Kidney glomerular epithelial cell (primary cell): Measurements from ENCODE around the gene ZDHHC5.

Experiments
- DNase-seq: peaks from one replicate; lab custom pipeline; 2025; lab: John Stamatoyannopoulos, UW

The ZDHHC5 gene, protein sequence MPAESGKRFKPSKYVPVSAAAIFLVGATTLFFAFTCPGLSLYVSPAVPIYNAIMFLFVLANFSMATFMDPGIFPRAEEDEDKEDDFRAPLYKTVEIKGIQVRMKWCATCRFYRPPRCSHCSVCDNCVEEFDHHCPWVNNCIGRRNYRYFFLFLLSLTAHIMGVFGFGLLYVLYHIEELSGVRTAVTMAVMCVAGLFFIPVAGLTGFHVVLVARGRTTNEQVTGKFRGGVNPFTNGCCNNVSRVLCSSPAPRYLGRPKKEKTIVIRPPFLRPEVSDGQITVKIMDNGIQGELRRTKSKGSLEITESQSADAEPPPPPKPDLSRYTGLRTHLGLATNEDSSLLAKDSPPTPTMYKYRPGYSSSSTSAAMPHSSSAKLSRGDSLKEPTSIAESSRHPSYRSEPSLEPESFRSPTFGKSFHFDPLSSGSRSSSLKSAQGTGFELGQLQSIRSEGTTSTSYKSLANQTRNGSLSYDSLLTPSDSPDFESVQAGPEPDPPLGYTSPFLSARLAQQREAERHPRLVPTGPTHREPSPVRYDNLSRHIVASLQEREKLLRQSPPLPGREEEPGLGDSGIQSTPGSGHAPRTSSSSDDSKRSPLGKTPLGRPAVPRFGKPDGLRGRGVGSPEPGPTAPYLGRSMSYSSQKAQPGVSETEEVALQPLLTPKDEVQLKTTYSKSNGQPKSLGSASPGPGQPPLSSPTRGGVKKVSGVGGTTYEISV

DNA sequence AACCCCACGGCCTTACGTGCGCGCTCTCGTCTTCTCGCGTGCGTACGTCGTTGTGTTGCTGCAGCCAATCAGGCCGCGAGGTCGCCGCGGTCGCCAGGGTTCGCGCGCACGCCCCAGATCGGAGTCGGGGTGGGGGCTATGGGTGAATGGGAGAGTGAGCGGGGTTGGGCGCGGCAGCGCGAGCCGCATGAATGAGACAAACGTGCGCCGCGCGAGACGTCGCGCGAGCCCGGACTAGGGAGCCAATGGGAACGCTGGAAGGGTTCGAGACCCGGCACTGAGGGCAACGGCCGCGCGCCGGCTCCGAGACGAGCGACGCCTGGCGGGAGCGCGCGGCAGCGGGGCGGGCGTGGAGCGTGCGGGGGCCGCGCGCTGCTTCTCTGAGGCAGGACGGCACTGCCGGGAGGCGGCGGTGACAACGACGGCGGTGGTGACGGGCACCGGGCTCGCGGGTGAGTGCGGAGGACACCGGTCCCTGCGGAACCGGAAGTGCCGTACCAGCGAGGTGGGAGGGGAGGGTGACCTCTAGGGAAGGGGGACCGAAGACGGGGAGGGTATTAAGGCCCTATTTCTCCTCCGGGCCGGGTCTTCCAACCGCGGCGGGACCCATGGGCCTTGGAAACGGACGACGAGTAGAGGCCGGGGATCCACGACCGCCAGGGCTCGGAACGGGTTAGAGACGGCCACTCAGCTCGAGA, at the start of gene ZDHHC5:
ZDHHC5 (plus strand) TSS at position 379 of the 698 bp plus-strand sequence. CDS start 4,977 bp downstream, outside the sequence.
- DNase-seq: peak; percentile 99

DNA sequence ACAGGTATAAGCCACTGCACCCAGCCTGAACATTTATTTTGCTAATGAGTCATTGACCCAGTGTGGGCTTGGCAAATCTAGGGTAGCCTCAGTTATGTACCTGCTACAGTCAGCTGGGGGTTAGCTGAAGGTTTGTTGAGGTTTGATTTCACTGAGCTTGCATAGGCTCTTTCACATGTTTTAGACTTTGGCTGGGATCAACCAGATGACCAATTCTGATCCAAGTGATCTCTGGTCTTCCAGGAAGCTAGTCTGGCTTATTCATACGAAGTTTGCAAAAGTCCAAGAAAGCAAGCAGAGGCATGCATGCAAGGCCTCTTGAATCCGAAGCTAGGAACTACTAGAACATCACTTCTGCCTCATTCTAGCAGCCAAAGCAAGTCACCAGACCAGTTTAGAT, 49.5 kb upstream of the ZDHHC5 start:
- DNase-seq: no peak

DNA sequence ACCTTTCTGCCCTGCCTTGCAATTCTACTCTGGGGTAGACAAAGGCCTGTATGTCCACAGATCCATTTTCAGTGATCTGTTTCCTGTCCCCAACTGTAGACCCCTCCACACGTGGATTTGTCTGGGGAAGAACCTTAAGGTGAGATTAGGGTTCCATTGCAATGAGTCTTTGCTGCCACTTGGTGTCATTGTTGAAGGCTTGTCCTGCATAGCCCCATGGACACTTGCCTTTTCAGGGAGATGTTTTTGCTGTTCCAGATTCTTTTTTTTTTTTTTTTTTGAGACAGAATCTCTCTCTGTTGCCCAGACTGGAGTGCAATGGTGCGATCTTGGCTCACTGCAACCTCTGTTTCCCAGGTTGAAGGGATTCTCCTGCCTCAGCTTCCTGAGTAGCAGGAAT, 48.6 kb upstream of the ZDHHC5 start:
- DNase-seq: no peak

DNA sequence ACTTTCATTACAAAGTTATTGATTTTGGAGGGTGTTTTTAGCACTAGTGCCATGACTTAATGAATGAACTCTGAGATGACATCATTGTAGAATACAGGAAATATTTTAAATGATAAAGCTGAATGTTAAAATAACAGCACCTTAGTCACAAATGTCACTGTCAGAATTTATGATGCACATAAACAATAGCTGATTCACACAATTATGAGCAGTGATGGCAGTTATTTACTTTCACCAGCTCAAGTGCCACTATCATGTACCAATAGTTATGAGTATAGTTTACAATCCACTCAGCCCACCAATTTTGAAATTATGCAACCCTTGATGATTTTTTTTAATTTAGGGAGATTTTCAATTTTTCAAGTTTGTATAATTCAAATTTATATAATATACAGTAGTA, 47.4 kb upstream of the ZDHHC5 start:
- DNase-seq: no peak

DNA sequence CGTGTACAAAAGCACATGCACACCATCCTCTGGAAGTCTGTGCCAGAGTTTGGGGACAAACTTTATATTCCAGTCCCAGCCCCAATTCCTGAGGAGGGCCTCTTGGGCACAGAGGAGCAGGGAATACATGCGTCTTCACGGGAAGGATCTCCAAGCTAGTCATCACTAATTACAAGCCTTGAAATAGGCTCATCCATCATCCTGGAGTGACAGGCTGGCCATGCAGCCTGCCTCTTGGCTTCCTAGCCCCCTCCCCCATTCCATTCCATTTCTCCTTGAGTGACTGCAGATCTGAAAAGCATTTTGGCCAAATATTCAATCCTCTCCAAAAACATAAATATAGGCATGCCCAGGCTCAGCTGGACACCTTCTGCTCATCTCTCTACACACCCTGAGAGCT, 45.7 kb upstream of the ZDHHC5 start:
- no peak for DNase-seq

DNA sequence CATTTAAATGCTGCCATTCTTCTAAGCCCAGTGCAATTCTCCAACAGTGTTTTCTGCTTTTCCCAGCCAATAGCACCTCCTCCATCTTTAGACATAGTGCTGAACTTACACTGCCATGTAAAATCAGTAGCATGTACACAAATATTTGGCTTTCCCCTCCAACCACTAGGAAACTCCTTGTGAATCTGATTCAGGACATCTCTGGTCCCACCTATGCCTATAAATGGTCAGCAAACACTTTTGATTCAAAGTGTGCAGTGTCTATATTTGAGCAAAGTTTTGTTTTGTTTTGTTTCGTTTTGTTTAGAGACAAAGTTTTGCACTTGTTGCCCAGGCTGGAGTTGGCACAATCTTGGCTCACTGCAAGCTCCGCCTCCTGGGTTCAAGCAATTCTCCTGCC, 43.0 kb upstream of the ZDHHC5 start:
- no peak for DNase-seq

DNA sequence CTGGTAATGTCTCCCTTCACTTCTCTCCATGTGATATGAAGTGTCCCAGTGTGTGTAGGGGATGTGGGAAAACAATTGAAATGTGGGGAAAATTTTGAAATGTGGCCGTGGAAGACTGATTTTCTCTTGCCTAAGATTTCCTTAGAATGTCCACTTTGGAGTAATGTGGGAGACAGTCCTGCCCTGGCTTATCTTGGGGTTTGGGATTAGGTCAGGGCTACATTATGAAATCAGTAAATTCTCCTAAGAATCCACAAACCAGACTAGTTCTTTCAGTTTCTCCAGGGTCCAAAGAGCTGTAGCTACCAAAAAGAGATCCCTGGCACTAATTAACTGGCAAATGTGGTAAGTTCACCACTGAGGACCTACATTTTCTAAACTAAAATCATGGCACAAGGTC, 41.0 kb upstream of the ZDHHC5 start:
- DNase-seq: no peak

DNA sequence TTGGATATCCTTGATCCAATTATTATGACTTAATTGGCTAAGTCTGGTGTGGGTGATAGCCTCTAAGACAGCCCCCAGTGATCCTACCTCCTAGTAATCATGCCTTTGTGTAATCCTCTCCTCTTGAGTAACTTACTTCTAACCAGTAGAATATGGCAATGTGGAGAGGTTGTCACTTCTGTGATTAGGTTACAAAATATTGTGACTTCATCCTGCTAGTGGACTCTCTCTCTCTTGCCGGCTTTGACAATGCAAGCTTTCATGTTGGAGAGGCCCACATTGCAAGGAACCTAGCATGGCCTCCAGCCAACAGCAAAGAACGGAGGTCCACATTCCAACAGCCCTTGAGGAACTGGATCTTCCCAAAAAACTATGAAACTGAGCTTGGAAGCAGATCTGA, 37.7 kb upstream of the ZDHHC5 start:
- DNase-seq: no peak

DNA sequence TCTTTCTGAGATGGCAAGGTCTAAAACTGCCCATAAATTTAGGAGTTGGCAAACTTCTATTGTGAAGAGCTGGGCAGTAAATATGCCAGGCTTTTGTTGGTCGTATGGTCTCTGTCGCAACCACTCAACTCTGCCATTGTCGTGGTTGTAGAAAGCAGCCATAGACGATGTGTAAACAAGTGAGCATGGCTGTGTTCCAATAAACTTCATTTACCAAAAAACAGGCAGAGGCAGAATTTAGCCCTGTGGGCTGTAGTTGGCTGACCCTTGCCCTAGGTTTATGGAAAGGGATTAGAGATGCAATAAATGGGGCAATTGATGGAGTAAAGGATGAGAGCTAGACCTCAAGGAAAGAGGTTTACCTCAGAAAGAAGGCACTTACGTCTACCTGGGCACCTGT, 35.8 kb upstream of the ZDHHC5 start:
- no peak for DNase-seq

DNA sequence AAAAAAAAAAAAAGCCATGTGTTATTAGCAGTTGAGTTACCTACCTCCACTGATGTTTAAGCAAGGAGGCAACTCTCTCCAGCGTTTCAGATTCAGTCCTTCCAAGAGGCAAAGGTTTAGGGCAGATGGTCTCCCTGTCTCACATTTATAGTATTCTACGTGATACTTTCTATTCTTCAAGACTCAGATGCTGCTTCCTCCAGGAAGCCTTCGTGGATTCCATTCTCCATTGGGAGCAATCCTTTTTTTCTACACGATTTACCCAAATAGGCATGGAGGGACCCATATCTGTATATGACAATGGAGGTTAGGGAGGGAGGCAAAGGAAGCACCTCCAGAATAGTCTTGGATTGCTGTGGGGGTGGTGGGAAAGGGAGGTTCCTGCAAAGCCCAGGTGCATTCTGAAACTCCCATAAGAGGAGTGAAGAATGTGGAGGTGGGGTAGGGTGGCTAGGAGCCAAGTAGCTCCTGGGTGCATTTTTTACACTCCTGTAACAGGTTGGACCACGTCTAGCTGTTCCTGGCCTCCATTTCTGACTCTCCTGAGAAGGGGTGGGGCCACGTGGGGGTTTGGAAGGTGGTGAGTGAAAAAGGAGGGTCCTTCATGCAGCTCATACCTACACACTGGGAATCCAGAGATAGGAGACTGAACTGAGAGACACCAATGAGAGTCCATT, 34.4 kb upstream of the ZDHHC5 start:
- DNase-seq: no peak

DNA sequence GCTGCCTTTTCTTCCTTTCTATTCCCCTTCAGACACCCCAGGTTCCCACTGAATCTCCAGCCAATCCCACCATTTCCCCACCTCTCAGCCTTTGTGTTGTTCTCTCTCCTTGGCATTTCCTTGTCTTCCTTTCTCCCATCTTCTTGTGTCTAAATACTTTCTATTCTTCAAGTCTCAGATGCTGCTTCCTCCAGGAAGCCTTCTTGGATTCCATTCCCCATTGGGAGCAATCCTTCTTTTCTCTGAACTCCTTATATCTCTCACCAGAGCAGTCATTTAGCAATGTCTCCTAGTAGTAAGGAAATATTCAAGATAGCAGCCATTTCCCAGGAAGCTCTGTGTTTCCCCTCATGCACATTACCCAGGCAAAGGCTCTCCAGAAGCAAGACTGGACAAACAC, 33.6 kb upstream of the ZDHHC5 start:
- no peak for DNase-seq

DNA sequence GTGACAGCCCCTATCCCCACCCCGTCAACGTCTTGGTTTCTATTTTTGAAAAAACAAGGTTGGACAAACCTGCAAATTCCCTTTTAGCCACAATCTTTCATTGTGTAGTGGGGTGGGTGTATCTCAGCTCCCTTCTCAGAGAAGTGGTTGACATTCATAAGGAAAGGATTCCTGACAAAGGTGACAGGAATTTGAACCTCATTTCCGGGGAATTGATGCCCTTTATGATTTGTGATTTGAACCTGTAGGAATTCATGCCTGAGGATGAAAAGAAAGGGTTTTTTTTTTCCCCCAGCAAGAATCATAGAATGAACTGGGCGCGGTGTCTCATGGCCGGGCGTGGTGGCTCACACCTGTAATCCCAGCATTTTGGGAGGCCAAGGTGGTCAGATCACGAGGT, 32.7 kb upstream of the ZDHHC5 start:
- no peak for DNase-seq

DNA sequence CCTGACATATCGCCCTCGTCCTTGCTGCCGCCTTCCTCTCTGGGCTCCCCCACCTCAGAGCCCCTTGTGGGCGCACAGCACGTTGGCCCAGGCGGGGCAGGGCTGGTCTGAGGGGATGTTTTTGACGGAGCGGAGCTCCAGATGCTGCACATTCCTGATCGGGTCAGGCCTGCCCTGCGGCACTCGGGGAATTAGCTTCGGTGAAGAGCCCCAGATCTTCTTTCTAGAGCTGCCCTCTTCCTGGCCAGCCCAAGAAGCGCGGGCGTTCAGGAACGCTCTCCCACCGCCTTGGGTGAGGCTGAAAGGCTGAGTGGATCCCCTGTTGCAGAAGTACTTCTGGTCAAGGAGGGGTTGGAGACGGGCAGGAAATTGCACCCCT, 30.3 kb upstream of the ZDHHC5 start:
- no peak for DNase-seq

DNA sequence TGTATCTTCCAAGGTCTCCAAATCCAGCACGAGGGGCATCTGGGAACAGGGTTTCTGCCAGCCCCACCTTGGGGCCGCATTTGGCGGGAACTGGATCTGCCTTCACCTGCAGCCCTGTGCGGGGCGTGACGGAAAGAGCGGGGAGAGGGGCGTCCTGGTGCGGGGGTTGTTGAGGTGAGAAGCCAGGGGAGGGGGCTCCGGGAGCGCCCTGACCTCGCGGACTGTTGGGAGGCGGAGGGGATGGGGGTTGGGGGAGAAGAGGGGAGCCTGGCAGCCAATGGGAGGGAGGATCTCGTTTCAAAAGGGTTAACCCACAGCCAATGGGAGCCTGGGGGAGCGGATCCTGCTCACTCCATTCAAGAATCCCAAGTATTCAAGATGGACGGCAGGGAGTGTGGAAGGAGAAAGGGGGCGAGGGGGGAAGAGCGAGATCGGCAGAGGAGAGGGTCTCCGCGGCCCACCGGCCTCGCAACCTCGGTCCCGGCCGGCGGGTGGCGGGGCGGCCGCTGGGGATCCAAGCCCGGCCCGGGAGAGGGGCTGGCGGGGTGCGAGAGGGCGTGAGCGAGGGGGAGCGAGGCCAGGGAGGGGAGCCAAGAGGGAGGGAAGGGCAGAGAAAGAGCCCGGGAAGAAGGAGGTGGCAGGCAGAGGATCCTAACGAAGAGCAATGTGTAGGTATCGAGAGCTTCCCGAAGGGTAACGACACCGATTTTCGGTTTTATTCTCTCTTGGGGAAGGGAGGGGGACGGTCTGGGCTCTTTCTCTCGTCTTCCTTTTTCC, 29.7 kb upstream of the ZDHHC5 start:
- peak; percentile 77 for DNase-seq

DNA sequence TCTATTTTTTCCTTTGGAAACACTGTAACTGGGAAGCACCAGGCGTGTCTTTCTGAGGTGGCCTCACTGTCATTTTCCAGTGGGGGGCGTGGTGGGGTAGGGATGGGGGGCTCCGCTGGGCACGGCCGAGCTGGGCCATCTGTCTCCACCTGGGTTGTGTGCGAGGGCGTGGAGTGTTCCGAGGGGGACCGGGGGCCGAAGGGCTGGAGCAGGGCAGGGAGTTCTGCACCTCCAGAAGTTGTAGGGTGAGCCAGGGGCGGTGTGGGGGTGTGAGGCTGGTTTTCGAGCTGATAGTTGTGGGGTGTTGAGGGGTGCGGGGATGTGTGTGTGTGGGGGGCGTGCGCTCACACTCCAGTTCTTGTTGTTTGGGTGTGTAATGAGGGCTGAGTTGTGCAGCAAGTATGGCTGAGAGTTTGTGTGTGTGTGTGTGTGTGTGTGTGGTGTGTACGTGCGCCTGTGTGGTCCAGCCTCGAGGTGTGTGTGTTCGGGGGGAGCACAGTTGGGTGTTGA, 29.0 kb upstream of the ZDHHC5 start:
- DNase-seq: no peak

DNA sequence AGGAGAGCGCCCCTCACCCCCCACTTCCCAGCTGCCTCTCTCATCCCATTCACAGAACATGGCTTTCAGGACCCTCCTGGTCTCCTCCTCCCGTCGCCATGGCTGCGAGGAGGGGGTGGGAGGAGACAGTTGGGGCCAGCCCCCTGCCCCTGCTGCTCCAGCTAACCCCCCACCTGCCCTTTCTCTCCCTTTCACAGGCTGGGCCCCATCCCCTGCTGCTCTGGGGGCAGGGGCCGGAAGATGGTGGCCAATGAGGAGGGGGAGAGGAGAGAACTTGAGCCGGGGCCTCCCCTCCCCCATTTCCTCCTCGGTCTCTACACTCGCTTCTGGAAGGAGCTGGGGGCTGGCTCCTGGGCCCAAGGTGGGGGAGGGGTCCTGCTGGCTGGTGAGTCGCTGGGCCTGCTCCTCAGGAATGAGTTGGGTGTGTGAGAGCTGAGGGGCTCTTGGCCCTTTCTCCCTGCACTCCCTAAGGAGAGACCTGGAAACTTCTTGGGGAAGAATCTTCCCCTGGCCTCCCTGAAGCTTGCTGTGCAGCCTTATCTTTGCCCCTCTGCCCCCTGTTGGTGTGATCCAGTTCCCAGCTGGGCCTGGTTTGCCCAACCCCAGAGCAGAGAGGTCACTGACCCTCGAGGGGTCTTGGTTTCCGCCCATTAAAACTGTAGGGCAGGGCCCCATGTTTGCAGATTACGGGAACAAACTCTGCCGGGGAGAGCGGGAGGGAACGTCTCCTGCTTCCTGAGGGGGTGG, 28.4 kb upstream of the ZDHHC5 start:
- no peak for DNase-seq

DNA sequence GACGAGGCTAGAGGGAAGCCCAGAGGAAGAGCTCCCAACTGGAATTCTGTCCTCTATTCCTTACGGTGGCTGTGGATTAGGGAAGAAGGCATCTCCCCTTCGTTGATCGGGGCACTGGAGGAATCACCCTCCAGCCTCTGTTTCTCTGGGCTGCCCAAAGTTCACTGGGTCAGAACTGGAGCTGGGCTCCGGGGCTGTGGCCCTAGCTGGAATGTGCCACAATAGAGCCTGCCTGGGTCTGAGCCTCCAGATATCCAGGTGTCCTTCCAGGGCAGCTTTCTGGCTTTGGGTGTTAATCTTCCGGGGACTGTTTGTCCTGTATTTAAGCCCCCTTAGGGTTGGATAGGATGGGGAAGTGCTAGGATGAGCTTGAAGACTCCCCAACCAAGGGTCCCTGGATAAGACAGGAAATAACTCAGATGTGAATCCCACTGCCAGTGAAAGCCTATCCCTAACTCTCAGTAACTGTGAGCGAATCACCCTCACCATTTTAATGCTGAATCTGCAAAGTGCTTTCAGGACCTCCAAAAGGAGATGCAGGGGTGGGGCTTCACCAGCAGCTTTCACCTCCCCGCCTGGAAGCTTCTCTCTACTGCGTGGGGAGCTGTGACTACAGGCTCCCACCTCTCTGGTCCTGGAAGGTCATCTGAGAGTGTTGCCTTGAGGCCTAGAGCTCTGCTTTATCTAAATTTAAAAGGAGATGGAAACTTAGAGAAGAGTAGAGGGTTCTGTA, 27.7 kb upstream of the ZDHHC5 start:
- no peak for DNase-seq

DNA sequence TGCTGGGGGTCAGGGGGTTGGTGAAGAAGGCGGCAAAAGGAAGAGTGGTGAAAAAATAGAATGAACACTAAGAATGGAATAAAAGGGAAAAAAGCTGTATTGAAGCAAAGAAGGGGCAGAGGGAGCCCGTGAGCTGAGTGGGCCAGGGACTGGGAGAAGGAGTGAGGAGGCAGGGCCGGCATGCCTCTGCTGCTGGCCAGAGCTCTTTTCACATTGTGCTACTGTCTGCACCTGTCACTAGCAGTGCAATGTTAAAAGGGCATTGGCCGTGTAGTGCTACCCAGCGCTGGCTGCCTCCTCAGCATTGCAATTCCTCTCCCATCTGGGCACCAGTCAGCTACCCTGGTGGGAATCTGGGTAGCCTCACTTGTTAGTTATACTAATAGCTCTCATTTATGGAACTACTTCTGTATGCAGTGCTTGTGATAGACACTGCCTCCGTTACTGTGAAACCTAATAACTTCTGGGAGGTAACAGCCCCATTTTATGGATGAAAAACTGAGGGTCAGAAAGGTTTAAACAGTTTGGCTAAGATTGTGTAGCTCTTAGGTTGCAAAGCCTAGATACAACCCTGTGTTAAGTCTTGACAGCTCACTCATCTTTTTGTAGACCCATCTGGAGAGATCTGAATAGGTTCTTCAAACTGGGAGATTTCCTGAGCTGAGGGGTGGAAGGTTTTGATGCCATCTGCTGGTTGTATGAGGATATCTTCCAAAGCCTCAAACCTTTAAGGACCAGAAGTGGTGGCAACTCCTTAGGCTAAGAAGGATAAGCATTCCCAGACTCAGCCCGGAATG, 26.7 kb upstream of the ZDHHC5 start:
- DNase-seq: peak; percentile 68

DNA sequence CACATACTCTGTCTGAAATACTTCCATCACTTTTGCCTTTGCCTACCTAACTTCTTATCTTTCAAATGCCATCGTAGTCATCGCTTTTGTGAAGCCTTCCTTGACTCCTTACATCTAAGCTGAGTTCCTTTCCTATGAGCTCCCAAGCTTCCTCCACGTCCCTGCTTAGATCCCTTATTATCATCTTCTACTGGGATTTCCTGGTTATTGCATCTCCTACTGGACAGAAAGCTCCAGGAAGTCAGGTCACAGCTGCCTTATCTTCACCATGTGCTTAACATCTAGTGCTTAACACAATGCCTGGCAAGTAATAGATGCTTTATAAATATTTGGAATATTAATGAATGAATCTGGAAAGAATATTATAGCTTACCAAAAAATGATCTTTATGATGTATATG, 24.1 kb upstream of the ZDHHC5 start:
- DNase-seq: no peak
